DLD1 (cell line): ENCODE results near the gene SRSF7.
"Not testable (repeated sequence)": the region's sequence is repeated elsewhere in the genome, so short reads cannot be mapped to it uniquely, and the experiment has no call there.

Source experiments
- in situ Hi-C: cut with HindIII; loops from 2 replicates; pipeline ENCODE4 v1.10.0; 2017; ENCODE audit warnings: low sequenced_read_pairs

The SRSF7 gene

GRCh38 chr2:38708491-38708890, 42.7 kb downstream of the SRSF7 start:
- in situ Hi-C loops = not testable (repeated sequence)

DNA sequence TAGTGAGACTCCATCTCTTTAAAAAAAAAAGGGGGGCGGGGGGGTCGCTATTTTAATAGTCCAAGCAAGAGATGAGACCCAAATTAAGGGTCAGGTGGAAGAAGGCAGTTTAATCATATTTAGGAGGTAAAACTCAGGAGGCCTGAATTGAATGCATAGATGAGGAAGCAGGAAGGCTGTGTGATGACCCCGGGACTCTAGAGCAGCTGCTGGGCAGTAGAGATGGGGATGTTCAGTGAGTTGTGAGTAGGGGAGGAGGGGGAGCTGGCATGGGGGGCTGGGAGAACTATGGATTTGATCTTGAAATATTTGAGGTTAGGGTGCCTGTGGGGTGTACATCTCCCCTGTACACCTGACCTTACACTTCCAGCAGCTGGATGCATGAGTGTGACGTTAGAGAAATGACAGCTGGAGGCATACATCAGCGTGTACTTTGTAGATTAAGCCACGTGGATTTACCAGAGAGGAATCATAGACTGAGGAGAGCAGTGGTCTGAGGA, 44.3 kb downstream of the SRSF7 start:
- in situ Hi-C loops = no loop called here

DNA sequence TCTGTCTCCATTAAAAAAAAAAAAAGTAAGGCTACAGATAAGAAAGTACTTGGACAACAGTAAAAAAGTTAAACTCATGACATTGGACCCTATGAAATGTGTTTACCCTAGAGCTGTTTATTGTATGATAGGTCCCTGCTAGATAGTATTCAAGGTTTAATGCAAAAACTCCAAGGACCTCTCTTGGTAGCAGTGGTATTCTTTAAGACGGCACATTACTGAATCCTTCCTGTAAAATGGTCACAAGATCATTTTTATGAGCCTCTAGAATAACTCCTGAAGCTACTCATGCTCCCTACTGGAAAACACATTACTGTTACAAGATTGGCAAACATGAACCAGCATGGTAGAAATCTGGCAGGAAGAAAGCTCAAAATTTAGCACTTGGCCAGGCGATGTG, 46.5 kb downstream of the SRSF7 start:
- in situ Hi-C loops = no loop called here

DNA sequence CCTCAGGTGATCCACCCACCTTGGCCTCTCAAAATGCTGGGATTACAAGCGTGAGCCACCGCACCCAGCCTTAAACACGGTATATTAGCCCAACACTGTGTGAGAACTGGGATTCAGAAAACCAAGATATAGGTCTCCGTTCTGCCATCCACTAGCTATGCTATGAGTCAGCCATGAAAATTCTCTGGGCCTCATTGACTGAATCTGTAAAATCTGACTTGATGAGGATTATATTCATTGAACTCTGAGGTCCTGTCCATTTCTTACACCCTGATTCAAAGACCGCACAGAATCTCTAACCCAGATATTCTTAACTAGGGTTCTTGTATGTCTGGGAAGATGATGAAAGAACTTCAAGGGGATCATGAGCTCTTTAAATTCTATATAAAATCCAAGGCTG, 47.8 kb downstream of the SRSF7 start:
- in situ Hi-C loops = not testable (repeated sequence)

- in situ Hi-C loops = no loop called here
Measured at GRCh38 chr2:38702413-38702812, 48.7 kb downstream of the SRSF7 start.

GRCh38 chr2:38701542-38701941, 49.6 kb downstream of the SRSF7 start:
- in situ Hi-C loops = no loop called here

DNA sequence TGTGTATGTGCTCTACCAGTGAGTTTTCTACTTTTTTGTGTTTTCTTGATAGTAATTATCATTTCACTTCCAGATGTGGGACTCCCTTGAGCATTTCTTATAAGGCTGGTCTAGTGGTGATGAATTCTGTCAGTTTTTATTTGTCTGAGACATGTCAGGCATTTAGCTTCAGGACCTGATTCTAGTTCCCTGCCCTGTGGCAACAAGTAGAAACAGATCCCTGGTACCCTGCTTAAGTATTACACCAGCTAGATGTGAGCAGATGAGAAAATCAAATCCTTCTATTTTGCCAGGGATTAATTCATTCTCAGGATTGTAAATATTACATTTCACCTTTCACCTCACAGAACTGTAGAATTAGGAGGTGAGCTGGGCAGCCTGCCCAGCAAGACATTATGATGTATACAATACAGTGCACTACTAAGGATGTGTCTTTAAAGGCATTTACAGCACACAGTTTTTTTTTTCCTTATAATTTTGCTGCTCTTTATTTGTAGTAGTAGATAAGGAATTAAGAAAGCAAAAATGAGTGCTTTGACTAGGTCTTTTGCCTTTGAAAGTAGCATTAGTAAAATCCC, 50.2 kb downstream of the SRSF7 start:
- in situ Hi-C loops = no loop called here

GRCh38 chr2:38700113-38700785, 50.9 kb downstream of the SRSF7 start:
- in situ Hi-C loops = no loop called here

DNA sequence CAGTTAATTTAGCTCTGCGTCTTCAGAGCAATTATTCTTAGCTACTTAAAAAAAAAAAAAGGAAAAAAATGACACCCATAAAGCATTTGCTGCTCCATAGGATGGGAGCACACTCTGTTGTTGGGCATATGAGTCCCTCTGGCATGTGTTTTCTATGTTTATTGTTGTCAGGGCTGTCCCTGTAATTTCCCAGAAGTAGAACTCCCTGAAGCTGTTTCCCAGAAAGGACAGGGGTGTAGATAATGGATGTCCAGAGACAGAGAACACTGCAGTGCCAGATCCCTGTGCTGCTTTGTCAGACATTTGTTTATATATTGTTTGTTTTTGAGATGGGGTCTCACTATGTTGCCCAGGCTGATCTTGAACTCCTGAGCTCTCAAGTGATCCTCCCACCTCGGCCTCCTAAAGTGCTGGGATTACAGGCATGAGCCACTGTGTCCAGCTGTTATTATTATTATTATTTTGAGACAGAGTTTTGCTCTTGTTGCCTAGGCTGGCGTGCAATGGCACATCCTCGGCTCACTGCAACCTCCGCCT, 52.6 kb downstream of the SRSF7 start:
- in situ Hi-C loops = no loop called here

DNA sequence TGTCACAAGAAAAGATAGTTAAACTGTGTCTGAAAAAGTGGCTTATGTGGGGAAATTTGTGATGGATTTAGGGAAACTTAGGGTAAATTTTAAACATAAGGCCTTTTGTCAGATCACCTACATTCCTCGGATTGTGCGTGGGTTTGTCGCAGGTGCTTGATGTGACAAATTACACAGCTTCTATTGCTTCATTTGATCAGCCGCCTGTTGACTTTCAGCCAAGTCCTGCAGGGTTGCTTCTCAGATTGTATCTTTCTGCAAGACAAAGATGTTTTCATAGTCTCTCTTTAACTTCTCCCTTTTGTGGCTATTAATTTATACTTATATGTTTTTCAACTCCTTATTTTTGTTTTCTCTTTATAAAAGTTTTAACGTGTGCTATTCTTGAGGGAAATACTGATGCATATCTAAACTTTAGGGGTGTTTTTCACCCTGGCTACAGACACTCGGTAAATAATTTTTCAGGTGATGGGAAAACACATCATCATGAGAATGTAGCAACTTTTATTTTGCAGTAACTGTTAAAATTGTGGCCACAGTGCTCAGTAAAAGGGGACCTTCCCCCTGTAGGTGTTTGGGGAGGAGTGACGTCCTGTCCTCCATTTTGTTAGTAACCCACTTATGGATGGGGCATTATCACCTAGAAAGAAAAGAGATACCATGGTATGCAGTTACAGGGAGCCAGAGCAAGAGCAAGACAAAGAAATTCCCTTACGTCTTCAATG, 53.9 kb downstream of the SRSF7 start:
- in situ Hi-C loops = no loop called here
